ENCODE results near the gene SELE.

The SELE gene, protein sequence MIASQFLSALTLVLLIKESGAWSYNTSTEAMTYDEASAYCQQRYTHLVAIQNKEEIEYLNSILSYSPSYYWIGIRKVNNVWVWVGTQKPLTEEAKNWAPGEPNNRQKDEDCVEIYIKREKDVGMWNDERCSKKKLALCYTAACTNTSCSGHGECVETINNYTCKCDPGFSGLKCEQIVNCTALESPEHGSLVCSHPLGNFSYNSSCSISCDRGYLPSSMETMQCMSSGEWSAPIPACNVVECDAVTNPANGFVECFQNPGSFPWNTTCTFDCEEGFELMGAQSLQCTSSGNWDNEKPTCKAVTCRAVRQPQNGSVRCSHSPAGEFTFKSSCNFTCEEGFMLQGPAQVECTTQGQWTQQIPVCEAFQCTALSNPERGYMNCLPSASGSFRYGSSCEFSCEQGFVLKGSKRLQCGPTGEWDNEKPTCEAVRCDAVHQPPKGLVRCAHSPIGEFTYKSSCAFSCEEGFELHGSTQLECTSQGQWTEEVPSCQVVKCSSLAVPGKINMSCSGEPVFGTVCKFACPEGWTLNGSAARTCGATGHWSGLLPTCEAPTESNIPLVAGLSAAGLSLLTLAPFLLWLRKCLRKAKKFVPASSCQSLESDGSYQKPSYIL

DNA sequence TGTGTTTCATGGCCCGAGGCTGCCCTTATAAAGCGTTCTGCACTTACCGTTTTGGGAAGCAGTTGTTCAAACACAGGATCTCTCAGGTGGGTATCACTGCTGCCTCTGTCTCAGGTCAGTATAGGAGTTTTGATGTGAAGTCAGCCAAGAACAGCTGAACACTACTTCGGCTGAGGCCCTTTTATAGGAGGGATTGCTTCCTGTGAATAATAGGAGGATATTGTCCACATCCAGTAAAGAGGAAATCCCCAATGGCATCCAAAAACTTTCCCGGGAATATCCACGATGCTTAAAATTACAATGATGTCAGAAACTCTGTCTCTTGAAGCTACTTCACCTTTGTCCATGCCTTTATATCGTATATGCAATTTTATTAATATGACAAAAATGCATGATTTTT lies at the start of gene SELE:
Gene SELE, minus strand, starts transcription at position 156 of the 400 bp plus-strand sequence. CDS start 467 bp downstream, outside the sequence.
- no peak for DNase-seq (ENCODE audit: low spot score)

DNA sequence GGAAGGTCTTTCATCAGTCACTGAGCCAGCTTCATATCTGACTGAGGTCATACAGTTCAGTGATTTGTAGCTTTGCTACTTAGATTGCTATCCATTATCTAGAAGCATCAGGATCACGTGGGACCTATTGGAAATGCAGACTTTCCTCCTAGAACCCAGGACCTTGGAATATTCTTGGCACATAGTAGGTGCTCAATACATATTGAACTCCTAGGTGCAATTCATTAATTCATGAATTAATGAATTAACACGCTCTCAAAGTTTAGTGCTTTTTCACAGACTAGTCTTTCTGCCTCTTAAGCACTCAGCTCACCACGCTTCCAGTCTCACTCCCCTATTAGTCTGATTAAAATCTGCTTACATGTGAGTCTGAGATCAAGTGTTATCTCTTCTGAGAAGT lies 48.7 kb upstream of the SELE start:
- no peak for DNase-seq (ENCODE audit: low spot score)

DNA sequence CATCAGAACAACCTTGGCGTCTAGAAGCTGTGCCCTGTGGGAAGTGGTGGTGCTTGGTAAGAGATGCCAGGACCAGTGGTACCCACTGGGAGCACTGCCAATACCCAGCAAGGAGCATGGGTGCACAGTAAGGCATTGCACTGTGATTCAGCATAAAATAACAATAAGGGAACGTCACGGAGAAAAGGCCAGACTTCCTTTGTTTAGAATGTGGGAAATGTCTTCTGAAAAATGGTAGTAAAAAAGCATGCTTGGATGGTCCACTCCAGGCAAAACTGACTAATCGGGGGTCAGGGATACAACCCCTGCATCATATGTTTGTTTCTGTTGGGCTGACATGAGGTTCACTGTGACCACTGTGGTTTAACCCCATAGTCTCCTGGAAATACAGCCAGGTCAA lies 46.1 kb upstream of the SELE start:
- DNase-seq (ENCODE audit: low spot score) = no peak

DNA sequence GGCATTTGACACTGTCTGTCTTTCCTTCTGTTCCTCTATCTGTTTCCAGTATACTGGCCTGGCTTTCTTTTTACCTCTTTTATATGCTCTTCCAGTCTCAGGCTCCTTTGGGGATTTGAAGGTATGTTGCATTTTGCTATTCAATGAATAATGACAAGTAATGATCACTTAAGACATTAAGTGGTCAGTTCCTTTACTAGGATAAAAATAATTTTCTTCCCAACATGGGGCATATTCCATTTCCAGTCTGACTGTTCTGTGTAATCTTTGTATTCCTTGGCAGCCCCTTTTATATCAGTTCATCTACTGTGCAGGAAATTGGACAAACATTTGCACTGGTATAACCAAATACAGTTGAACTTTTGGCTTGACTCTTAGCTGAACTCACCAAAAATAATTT lies 45.3 kb upstream of the SELE start:
- DNase-seq (ENCODE audit: low spot score) = no peak

DNA sequence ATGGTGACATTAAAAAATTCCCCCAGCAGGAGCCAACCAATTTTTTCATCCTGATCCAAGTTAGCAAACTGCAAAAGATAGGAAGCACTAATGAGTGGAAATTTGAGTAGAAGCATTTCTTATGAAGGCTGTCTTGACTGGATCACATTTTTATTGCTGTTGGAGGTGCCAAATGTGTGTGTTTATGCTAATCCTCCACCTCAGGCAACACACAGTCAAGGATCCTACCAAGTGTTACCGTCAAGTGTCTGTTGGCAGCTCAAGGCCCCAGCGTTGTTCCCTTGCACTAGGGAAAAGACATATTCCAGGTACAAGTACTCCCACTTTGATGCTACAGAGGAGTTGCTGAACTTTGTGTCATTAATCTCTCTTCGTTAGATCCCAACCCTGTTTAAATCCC lies 42.6 kb upstream of the SELE start:
- no peak for DNase-seq (ENCODE audit: low spot score)

DNA sequence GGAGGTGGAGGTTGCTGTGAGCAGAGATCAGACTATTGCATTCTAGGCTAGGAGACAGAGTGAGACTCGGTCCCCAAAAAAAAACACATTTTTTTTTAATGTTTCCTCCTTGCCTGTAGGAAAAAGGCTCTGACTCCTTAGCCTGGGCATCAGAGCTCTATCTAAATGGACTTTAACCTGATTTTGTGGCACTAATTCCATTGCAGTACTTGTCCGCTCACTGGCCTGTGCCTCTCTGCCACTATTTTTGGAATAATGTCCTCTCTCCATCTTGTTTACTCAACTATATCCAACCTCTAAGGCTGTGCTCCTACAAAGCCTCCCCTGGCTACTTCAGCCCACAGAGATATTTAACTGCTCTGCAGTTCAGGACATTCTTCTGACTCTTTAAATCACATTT lies 34.3 kb upstream of the SELE start:
- DNase-seq (ENCODE audit: low spot score) = no peak

DNA sequence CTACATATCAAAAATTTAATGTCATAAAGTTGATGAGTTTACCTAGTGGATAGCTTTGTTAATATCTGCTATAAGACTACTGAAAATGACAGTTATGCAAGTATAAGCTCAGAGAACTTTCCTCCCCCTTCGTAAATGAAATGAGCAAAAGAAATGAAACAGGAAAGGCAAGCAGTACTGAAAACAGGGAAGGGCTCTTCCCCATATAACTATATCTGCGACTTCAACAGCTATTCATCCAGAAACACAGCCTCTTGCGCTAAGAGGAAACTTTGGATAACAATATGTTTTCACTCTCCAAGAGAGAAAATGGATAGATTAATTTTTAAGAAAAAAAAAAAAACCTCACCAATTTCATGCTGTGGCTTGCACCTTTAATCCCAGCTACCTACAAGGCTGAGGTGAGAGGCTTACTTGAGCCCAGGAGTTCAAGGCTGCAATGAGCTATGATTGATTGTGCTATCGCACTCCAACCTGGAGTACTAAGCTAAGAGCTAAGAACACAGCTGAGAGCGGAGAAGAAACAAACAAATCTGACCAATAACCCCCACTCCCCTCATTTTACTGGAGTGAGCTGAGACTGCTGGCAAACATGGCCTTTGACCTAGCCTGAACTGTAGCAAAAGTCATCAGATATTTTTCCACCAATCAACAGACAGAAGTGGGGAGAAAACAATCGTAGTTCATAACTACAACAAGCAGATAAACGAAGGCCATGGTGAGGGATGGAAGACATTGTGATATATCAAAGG lies 31.9 kb upstream of the SELE start:
- no peak for DNase-seq (ENCODE audit: low spot score)

DNA sequence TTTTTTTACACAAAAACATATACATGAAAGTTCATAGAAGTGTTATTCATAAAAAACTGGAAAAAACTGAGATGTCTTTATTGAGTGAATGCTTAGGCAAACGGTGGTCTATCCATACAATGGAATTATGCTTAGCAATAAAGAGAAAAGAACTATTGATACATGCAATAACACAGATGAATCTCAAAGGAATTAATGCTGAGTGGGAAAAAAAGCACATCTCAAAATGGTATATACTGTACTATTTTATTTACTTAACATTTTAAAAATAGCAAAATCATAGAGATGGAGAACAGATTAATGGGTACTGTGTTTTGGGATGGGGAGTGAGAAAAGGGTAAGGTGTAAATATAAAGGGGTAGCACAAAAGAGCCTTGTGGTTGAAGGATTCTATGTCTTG lies 31.0 kb upstream of the SELE start:
- no peak for DNase-seq (ENCODE audit: low spot score)

DNA sequence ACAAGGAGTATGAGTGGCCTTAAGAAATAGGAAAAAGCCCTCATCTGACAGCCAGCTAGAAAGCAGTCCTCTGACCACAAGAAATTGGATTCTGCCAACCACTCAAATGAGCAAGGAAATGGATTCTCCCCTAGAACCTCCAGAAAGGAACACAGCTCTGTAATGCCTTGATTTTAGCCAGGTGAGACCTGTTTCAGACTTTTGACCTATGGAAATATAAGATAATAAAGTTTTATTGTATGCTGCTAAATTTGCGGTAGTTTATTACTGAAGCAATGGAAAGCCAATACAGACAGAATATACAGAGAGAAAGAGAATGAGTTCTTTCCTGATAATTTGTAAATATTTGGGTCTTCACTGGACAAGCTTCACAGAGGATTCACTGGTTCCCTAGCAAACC lies 28.8 kb upstream of the SELE start:
- no peak for DNase-seq (ENCODE audit: low spot score)

DNA sequence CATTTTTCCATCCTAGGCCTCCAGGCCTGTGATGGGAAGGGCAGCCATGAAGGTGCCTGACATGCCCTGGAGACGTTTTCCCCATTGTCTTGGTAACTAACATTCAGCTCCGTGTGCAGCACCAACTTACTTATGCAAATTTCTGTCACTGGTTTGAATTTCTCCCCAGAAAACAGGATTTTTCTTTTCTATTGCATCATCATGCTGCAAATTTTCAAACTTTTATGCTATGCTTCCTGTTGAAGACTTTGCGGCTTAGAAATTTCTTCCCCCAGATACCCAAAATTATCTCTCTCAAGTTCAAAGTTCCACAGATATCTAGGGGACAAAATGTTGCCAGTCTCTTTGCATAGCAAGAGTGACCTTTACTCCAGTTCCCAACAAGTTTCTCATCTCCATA lies 25.2 kb upstream of the SELE start:
- DNase-seq (ENCODE audit: low spot score) = no peak

DNA sequence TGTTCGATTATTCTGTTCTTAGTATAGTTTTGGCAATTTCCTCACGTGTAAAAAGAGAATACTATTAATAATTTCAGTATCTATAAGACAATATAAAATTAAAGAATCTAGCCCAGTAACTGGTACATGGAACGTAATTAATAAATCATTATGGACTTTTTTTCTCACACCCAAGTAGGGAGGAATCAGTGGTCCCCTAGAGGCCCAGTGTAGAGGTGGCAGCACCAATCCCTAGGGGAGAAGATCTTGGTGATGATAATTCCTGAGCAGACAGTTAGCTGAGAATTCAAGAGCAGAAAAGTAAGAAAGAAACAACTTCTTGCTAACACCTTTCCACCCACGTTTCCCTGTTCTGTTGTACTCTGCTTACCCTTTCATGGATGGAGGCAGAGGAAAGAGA lies 19.7 kb upstream of the SELE start:
- DNase-seq (ENCODE audit: low spot score) = no peak

DNA sequence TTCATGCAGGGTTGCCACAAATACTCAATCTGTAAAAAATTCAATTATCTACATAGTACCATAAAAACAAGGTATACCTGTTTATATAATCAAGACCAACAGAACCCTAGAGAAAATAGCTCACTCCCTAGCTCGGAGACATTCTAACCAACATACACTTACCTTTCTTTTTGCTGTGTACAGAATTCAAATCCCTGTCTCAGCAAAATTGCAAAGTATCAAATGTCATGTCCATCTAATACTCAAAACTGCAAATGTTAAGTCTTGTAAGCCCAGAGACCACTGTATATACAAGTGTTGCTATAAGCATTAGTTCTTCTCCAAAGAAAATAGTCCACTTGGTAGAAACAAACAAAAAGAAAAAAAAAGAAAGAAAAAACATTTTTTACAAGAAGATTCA lies 16.2 kb upstream of the SELE start:
- DNase-seq (ENCODE audit: low spot score) = no peak

DNA sequence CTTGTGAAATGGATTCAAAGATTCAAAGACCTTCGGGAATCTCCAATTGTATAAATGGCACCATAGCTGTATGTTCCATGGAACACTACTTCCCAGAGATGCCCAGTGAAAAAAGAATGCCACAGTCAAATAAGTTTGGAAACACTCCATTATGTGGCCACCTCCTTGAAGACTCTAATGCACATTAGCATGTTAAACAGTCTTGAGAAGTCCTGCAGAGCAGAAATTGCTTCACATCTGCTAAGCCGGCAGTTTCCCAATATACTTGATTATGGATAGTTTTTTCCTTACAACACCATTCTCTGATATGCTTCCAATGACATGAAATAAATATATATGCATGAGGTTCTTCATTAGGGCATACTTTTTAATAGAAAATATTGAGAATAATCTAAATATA lies 12.7 kb upstream of the SELE start:
- DNase-seq (ENCODE audit: low spot score) = no peak

DNA sequence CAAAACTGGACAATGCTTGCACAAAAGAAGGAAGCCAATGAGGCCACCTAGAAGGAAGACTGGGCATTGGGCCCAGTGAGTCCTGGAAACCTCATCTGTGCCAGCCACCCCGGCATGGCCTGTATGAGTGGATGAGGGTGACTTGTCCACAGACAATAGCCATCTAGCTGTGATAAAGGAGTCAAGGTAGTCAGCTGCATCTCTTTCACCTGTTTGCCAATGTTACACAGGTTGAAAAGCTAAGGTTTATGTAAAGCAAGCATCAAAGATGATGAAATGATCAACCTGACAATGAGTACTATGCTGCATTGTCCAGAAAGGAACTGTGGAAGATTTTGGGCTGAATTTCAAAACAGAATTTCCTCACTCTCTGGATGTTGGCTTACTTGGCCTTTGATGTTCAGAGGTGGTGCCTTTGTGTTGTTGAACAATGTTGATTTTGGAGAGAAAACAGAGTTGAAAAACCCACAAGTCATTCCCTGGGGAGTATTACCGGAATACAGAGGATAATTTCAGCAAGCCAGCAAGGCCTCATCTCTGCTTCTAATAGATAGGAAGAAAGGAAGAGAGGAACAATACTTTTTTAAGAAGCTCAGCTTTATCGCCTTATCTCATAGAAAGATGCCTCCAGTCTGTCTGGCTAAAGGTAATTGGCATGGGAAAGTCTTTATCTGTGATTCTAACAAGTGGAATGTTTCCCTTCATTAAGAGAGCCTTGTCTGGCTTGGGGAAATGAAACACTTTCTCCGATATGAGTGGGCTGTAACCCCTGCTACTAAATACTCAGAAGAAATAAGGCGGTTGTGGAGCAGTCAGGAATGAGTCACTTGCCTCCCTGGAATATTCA lies 11.4 kb upstream of the SELE start:
- DNase-seq (ENCODE audit: low spot score) = no peak

DNA sequence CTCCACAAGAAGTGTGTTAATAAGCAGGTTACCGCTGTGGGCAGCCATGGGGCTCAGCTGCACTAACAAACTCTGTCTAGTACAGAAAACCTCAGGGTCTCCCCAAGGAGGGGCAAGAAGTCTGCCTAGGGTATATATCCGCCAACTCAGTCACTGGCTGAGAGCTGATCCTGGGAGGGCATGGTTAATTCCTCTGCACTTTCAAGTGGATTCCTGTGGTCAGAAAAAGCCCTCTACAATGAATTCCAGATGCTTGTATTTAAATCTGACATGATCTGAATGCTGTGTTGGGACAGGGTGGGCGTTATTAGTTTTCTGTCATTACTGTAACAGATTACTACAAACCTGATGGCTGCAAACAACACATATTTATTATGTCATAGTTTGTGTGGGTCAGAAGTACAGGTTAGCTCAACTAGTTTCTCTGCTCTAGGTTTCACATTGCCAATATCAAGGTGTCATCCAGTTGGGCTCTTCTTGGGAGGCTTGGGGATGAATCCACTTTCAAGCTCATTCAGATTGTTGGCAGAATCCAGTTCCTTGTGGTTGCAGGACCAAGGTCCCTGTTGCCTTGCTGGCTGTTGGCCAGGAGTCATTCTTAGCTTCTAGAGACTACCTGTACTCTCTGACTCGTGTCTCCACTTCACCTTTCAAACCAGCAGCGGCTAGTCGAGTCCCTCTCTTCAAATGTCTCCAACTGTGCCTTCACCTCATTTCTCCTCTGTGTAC lies 8.0 kb upstream of the SELE start:
- DNase-seq (ENCODE audit: low spot score) = no peak

DNA sequence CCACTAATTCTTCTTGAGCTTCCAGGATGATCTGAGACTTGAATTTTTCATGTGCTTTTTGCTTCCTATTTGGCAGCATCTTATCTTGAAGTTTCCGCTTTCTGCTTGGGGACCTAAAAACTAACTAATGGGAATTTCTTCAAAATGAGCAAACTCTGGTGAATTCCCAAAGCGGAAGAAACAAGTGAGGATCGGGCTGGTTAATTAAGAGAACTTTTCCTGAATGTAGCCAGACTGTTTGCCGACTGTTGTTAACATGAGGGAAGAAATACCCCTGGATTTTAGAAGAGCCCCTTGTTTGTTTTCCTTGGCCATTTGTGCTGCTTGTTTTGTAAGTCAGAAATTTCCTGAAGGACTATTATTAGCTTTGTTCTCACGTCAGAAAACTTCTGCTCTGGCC lies 6.1 kb upstream of the SELE start:
- no peak for DNase-seq (ENCODE audit: low spot score)

DNA sequence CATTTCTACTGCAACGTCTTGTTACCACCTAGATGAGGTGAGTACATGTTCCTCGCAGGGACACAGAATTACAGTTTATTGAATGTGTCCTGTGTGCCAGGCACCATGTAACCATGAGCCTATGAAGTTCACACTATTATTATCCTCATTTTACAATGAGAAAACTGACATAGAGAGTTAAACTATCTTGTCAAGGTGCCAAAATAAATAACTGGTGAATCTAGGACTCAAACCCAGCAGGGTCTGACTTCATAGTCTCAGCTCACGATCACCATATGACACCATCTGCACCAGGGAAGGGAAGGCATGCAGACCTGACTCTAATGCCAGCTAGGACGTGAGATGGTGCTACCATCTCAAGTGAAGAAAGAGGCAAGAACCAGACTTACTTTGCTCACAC lies 2.4 kb downstream of the SELE start:
- no peak for DNase-seq (ENCODE audit: low spot score)

DNA sequence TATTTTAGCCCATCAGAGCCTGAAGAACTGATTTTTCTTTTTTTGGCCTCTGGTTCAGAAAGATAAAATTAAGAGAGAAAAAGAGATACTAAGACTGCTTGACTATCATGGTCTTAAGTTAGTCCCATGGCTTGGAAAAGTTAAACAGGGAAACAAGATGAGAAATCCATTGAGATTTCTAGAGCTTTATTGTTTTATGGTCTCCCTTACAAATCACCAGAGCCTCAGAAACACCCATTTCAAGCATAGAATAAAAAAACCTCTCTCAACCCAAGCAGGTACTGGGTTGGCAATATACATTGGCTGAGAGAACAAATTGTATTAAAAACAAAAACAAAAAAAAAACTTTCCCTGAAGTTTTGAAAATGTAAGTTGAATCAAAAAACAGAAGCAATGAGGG lies 3.9 kb downstream of the SELE start:
- no peak for DNase-seq (ENCODE audit: low spot score)

DNA sequence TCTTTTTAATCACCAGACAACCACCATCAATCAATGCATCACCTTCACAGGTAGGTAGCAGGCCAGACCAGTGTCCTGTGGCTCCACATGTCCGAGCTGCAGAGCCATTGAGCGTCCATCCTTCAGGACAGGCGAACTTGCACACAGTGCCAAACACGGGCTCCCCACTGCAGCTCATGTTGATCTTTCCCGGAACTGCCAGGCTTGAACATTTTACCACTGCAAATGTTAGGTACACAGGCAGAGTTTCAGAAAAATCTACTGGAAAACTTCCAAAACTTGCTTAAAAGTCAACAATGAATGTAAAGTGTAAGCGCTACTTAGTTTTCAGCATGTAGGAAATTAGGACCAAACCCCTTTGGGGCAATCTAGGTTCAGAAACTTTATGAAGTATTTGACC lies 6.6 kb downstream of the SELE start:
- no peak for DNase-seq (ENCODE audit: low spot score)

DNA sequence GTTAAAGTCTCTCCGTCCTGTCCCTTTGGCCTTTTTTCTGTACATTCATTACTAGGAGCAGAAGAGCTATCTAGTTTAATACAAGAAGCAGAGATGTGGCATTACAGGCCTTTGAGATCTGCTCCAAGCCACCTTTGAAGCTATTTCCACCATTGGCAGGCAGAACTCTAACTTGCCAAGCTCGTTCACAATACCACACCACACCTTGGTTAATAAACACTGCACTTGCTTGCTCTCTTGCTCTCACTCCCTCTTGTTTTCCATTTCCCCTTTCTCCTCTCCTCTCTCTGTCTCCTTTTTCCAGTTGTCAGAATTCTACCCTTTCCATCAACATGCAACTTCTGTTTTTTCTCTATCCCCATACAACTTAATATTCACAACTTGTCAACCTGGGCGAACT lies 7.0 kb downstream of the SELE start:
- no peak for DNase-seq (ENCODE audit: low spot score)

DNA sequence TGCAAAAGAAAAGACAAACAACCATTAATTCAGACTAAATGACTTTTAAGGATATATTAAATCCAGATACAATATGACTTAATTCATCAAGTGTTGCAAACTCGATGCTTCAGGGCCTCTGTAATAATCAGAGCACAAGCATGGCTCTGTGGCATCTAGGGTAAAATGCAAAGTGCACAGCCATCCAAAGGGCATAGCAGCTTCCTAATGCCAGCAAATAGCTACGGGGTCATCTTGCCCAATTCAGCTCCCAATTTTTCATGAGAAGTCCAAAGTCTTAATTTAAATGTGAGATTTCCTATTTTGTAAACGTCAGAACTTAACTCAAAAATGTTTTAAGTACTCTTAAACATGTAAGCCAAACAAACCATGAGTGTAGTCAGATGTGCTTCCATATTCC lies 7.9 kb downstream of the SELE start:
- no peak for DNase-seq (ENCODE audit: low spot score)

DNA sequence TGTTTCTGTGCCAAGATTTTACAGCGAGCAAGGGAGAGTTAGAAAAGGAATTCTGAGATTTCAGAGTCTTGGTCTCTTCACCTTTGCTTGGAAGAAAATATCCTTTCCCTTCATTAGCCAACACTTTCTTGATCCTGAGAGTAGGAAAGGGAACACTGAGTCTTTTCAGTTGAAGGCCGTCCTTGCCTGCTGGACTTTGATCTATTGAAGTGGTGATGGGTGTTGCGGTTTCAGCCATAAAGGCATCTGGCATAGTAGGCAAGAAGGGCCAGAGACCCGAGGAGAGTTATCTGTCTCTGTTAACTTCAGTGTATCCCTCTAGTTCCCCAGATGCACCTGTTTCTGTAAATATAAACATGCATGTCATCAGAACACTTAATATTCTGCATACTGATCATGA lies 9.7 kb downstream of the SELE start:
- no peak for DNase-seq (ENCODE audit: low spot score)
